HepG2 (cell line): Measurements from ENCODE around the gene SLCO4A1. TPM values are rescaled to one million over a fixed set of nuclear protein-coding genes. Genes with fewer than 3 reads are reported as not detected.

ENCODE experiments used
- ATAC-seq: fragments of 200-7000 bp; cut with Tn5 transposase; 3 replicates; pipeline ENCODE4 v1.9.1; 2020; ENCODE audit warnings: mild to moderate bottlenecking, moderate library complexity
- BruUV-seq: library from RNA; stranded (reverse); fragments of 400-500 nt; replicated peaks from 2 replicates; lab custom pipeline; 2021; lab: Mats Ljungman, UMichigan
- CTCF ChIA-PET: fragments of 300-600 bp; formaldehyde crosslinking; extraction: SDS; loops from one replicate; lab custom pipeline; 2021; ENCODE audit warnings: low total read pairs, inconsistent platforms, low intra/inter-chr PET ratio; lab: Yijun Ruan, JAX
- POLR2A ChIA-PET: fragments of 350-600 bp; sonication (Branson Sonifier 250); formaldehyde crosslinking; loops from one replicate; lab custom pipeline; 2020; ENCODE audit warnings: antibody characterized with exemption, inconsistent platforms; lab: Yijun Ruan, JAX
- DNase-seq: peaks from one replicate; pipeline ENCODE4 v3.0.0-alpha.2; 2015; ENCODE audit warnings: low spot score
- FAIRE-seq: peaks from 3 replicates; lab custom pipeline; 2011; peaks lifted over from hg19 to GRCh38; lab: Jason Lieb, UNC
- H2AFZ ChIP-seq: one replicate; pipeline ENCODE4 v1.6.1; 2011; ENCODE audit warnings: low read length, inconsistent platforms
- H3K27ac ChIP-seq: fragments of 300-600 bp; 3 replicates; pipeline ENCODE4 v1.8.0; 2011; ENCODE audit warnings: mixed run types, mild to moderate bottlenecking, mixed read lengths, low read length, inconsistent platforms; ENCODE audit not compliant: insufficient read depth; ENCODE audit errors: extremely low read length
- H3K27me3 ChIP-seq, 2 experiments: fragments of 200-600 bp in 1 of 2; 2 replicates in 1 of 2; 3 replicates in 1 of 2; pipeline versions ENCODE4 v1.6.0 to v1.8.0; 2011; ENCODE audit warnings: low read length in 2 of 2, mild to moderate bottlenecking in 2 of 2, moderate library complexity in 2 of 2, inconsistent platforms in 1 of 2; ENCODE audit not compliant: insufficient read depth in 2 of 2, control insufficient read depth in 1 of 2
- H3K36me3 ChIP-seq, 2 experiments: fragments of 200-600 bp in 1 of 2; replicated peaks in 1 of 2; 2 replicates in 1 of 2; 3 replicates in 1 of 2; pipeline versions ENCODE4 v1.5.1 to v1.8.0; 2011; ENCODE audit warnings: low read length in 2 of 2, inconsistent platforms in 1 of 2; ENCODE audit not compliant: insufficient read depth in 2 of 2, control insufficient read depth in 1 of 2
- H3K4me1 ChIP-seq: 2 replicates; pipeline ENCODE4 v1.5.1; 2012; ENCODE audit warnings: low read length, inconsistent platforms; ENCODE audit not compliant: insufficient read depth
- H3K4me2 ChIP-seq: 2 replicates; pipeline ENCODE4 v1.6.0; 2011; ENCODE audit warnings: low read depth, low read length, inconsistent platforms
- H3K4me3 ChIP-seq, 3 experiments: fragments of 200-600 bp in 1 of 3; sonication (generic), shearing (Covaris generic) in 1 of 3; replicated peaks in 1 of 3; 2 replicates each; pipeline ENCODE4 v1.5.1; 2011 to 2016; ENCODE audit warnings: low read length in 3 of 3, inconsistent platforms in 2 of 3, low read depth in 2 of 3, mild to moderate bottlenecking in 2 of 3, control low read depth in 1 of 3, mixed read lengths in 1 of 3; ENCODE audit not compliant: insufficient read depth in 1 of 3
- H3K79me2 ChIP-seq: one replicate; pipeline ENCODE4 v1.6.1; 2011; ENCODE audit warnings: low read length, inconsistent platforms; ENCODE audit not compliant: insufficient read depth
- H3K9ac ChIP-seq: 2 replicates; pipeline ENCODE4 v1.6.0; 2011; ENCODE audit warnings: mild to moderate bottlenecking, low read depth, low read length, inconsistent platforms; ENCODE audit not compliant: insufficient read depth
- H3K9me3 ChIP-seq: 2 replicates; pipeline ENCODE4 v1.5.1; 2012; ENCODE audit warnings: mild to moderate bottlenecking, low read length
- H4K20me1 ChIP-seq: 2 replicates; pipeline ENCODE4 v1.6.0; 2011; ENCODE audit warnings: inconsistent platforms, mild to moderate bottlenecking, low read length, moderate library complexity; ENCODE audit not compliant: insufficient read depth
- CTCF ChIP-seq: sonication (generic); formaldehyde crosslinking; IDR thresholded peaks from 2 replicates; pipeline ENCODE4 v1.5.0; 2020; ENCODE audit warnings: mild to moderate bottlenecking, missing genetic modification reagents, moderate library complexity
- MAFK ChIP-seq, 2 experiments: IDR thresholded peaks in 1 of 2; conservative IDR thresholded peaks in 1 of 2; 2 replicates each; pipeline ENCODE4 v1.6.1; 2011; ENCODE audit warnings: improper control_type of control experiment in 2 of 2, low read length in 2 of 2
- POLR2G ChIP-seq: fragments of 200-400 bp; formaldehyde crosslinking; IDR thresholded peaks from 2 replicates; pipeline ENCODE4 v1.6.1; 2018; ENCODE audit warnings: mild to moderate bottlenecking, low read depth, low read length, moderate library complexity
- ZNF709 ChIP-seq: sonication (generic); formaldehyde crosslinking; IDR thresholded peaks from 2 replicates; pipeline ENCODE4 v1.5.0; 2020; ENCODE audit warnings: mild to moderate bottlenecking, missing genetic modification reagents
- WGBS: methylation state at CpG from one replicate; pipeline ENCODE4 v1.1.6; 2017; ENCODE audit warnings: low lambda C conversion rate; 5-methylcytosine and 5-hydroxymethylcytosine counted together
- in situ Hi-C: cut with HindIII; loops from 2 replicates; pipeline ENCODE4 v1.10.0; 2017; ENCODE audit warnings: low pct_unique_long_range_greater_than_20kb; ENCODE audit not compliant: extremely low pct_ligation_motif_present
- intact Hi-C: fragments of 100-400 bp; cut with micrococcal nuclease; formaldehyde crosslinking; loops from one replicate; pipeline ENCODE4 v1.10.0; 2022; ENCODE audit not compliant: unreplicated experiment
- polyA plus RNA-seq, 8 experiments: library from polyadenylated mRNA; depleted of rRNA in 3 of 8; stranded (reverse) in 7 of 8; unstranded in 1 of 8; fragments of >200 nt; fragmentation: Illumina TruSeq in 4 of 8; extraction: Trizol in 4 of 8; gene quantifications; 2 replicates each; pipeline versions ENCODE4 v1.2.1 to v1.2.3, GENCODE V29; 2011 to 2016; ENCODE audit warnings: low read depth in 4 of 8, missing spikeins in 1 of 8, mixed read lengths in 1 of 8; ENCODE audit not compliant: insufficient read depth in 1 of 8
- total RNA-seq, 5 experiments: library from RNA; depleted of rRNA; stranded (reverse); fragments of >200 nt; fragmentation: Illumina TruSeq; extraction: Trizol; gene quantifications; 2 replicates each; pipeline ENCODE4 v1.2.3, GENCODE V29; 2016; ENCODE audit warnings: low read depth in 1 of 5

Gene SLCO4A1
- total and polyA plus RNA-seq, 2 of the 13 experiments (the other 11 are each of a cell fraction or from before 2014, with no cell fraction given), result 55.5 to 112 TPM

DNA sequence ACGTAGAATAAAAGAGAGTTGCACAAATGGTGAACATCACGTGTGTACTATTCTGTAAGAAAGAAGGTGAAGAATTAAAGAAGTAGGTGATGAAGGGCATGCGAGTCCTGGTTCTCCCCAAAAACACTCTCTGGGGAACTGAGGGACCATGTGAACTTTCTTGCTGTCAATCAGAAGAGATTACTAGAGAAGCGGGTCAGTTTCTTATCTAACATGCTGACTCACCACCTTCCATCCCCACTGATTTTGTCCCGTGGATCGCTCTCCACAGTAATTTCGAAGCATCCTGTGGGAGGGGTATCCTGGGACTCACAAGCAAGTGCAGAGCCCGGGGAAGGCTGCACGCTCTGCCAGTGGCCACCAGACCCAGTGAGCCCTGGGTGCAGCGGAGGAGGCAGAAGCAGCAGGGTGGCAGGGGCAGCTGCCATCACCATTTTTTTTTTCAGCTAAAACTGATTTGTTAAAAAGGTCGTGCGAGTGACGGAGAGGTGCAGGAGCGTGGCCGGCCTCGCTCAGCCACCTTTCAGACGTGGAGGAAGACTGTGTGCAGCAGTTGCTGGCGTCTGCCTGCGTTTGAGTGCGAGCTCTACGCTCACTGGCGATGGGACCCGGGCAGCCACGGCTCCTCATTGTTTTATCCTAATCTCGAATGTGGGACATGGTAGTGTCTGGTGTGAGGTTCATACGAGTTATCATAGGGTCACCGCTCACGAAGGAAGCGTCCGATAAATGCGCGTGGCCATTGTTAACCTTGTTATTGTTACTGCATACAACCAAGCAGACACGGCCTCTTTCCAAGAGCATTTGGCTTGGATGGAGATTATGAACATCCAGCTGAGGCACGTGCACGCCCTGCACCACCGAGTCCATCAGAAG lies 28.0 kb upstream of the SLCO4A1 start:
- Histone ChIP-seq H3K4me3 (no peak overlapping the region), H4K20me1 (no peaks in the 10 kb centered on the region), H3K36me3 (no peaks in the 10 kb centered on the region), H3K27ac (no peak overlapping the region), H3K79me2 (no peaks in the 10 kb centered on the region), H3K27me3 (peaks cover 9 to 78% of the 10 kb centered on the region in 2 experiments; a peak in 4 of 5 replicates), H3K9me3 (no peaks in the 10 kb centered on the region), H3K4me1 (peaks cover 29% of the 10 kb centered on the region), H3K9ac (no peak overlapping the region), H2AFZ (no peak overlapping the region), H3K4me2 (no peak overlapping the region)
- DNase-seq (no peak), ATAC-seq (no peak), FAIRE-seq (no peak)
- TF ChIP-seq ZNF709 (CRISPR knock-in tag), result no peak
- TF ChIP-seq MAFK (conservative IDR thresholded peaks at IDR 0.05 in 1 of 2, IDR thresholded peaks at IDR 0.05 in 1 of 2; ENCODE audit: low read length in 2 of 2), result peak; percentile 37 to 42; a peak in 1 of 4 replicates
- POLR2A ChIA-PET, result no interaction called here
- no TSS peak for BruUV-seq
- intact Hi-C loops, result no loop called here
- 34% methylated on average over 36 of the region's 36 CpGs for WGBS
- CTCF ChIA-PET, result no interaction called here
- in situ Hi-C loops, result no loop called here

- no peaks in the 10 kb centered on the region for H3K36me3 ChIP-seq
- H3K27ac ChIP-seq, result no peak overlapping the region
- in situ Hi-C loops, result loop anchor here (5.0 kb wide), 1 partner anchor 113 kb away; no protein-coding TSS in a partner anchor
- WGBS, result 61% methylated on average over 34 of the region's 34 CpGs
- no peaks in the 10 kb centered on the region for H3K9me3 ChIP-seq
- FAIRE-seq (no peak), DNase-seq (no peak), ATAC-seq (no peak)
- ChIA-PET CTCF (no interaction called here), POLR2A (no interaction called here)
- no peaks in the 10 kb centered on the region for H4K20me1 ChIP-seq
- peaks cover 5 to 70% of the 10 kb centered on the region in 2 experiments; a peak in 4 of 5 replicates for H3K27me3 ChIP-seq
- TF ChIP-seq CTCF (0 out of 2 replicates have a peak, but pooled peaks have one; percentile 2), POLR2G (no peak)
- no peak overlapping the region for H2AFZ ChIP-seq
- H3K4me3 ChIP-seq, result no peak overlapping the region
- no peaks in the 10 kb centered on the region for H3K79me2 ChIP-seq
- intact Hi-C loops, result loop anchor here (5.0 kb wide), 1 partner anchor 203 kb away; no protein-coding TSS in a partner anchor
- BruUV-seq, result no TSS peak
- no peak overlapping the region for H3K4me2 ChIP-seq
- H3K9ac ChIP-seq, result no peak overlapping the region
- H3K4me1 ChIP-seq, result peaks cover 30% of the 10 kb centered on the region
Observed at GRCh38 chr20:62614961-62615680, 27.2 kb upstream of the SLCO4A1 start.
